G401 (cell line): ENCODE measurements around the gene RIGI. TPM values are rescaled to one million over a fixed set of nuclear protein-coding genes. Genes with fewer than 3 reads are reported as not detected.
"Not testable (repeated sequence)": the region's sequence is repeated elsewhere in the genome, so short reads cannot be mapped to it uniquely, and the experiment has no call there.

Experiments used
- DNase-seq: peaks from one replicate; pipeline ENCODE4 v3.0.0-alpha.2; 2015; ENCODE audit warnings: low spot score
- in situ Hi-C: cut with HindIII; loops from 2 replicates; pipeline ENCODE4 v1.10.0; 2016; ENCODE audit warnings: low sequenced_read_pairs, mixed read lengths
- total RNA-seq: library from RNA; depleted of rRNA; stranded (reverse); fragments of >200 nt; shearing (Covaris generic); gene quantifications from 2 replicates; pipeline ENCODE4 v1.2.3, GENCODE V29; 2014; rRNA removed

The RIGI gene
- 4.0 and 6.3 TPM in 2 replicates for total RNA-seq

- in situ Hi-C loops, result no loop called here
- peak; percentile 83 for DNase-seq
Observed at GRCh38 chr9:32526041-32526706, at the start of gene RIGI. TSS of gene RIGI (minus strand) at chr9:32526196. CDS start at chr9:32526166, 30 bp downstream.

GRCh38 chr9:32574858-32575257 is 48.9 kb upstream of the RIGI start:
- in situ Hi-C loops, result no loop called here
- no peak for DNase-seq

GRCh38 chr9:32573821-32574220 is 47.8 kb upstream of the RIGI start:
- in situ Hi-C loops, result no loop called here

DNA sequence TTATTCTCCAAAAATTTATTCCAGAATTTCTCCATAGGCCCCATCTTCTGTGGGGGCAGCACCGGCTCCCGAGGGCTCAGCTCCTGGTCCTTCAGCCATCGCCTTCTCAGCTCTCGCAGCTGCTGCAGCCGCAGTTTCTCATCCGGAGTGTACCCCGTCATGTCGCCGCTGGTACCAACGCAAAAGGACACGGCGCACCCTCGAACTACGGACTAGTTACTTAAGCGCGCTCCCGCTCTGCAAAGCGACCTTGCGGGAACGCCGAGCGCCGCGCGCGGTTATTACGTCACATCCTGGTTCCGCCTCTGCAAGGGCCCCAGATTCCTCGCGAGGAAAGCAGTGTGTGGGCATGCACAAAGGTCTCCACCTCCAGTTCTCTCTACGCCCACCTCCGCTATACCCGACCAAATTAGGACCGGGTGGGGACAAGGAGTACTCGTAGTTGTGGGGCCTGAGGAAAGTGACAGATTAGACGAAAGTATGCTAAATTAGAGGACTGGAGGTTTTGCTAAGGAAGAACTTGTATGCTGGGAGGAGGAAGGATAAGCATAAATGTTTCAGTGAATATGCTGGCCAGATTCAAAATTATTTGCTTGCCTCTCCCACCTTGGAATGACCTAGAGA is 47.0 kb upstream of the RIGI start, which contains the start of gene NDUFB6:
TSS of gene NDUFB6 (minus strand) at position 260 of the 624 bp plus-strand sequence. CDS start at position 161, 99 bp downstream.
- peak; percentile 94 for DNase-seq
- in situ Hi-C loops, result no loop called here

More at GRCh38 chr9:32573821-32574220, 47.8 kb upstream of the RIGI start:
- DNase-seq, result no peak

GRCh38 chr9:32571969-32572899 is 46.2 kb upstream of the RIGI start:
- in situ Hi-C loops, result no loop called here
- peak; percentile 78 for DNase-seq

DNA sequence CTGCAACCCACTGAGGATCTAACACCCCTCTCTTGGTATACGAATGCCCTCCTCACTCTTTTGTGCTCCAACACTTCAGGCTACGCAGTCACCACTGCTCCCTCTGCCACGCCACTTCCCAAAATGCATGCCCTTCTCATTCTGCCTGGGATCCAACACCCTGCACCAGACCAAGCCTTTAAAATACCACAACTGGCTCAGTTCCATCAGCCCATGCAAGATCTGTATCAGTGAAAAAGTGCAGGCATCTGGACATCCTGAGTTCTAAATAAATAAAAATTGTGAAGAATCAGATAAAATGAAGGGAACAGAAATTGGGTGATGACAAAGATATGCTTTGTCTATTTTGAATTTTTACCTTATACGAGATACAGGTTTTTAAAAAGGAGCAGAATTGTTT is 44.3 kb upstream of the RIGI start:
- in situ Hi-C loops, result no loop called here
- DNase-seq, result no peak

GRCh38 chr9:32566770-32567169 is 40.8 kb upstream of the RIGI start:
- in situ Hi-C loops, result loop anchor here (10.0 kb wide), 1 partner anchor 122 kb away; no protein-coding TSS in a partner anchor
- no peak for DNase-seq

- no peak for DNase-seq
- in situ Hi-C loops, result loop anchor here (10.0 kb wide), 1 partner anchor 121 kb away; no protein-coding TSS in a partner anchor
Observed at GRCh38 chr9:32565967-32566366, 40.0 kb upstream of the RIGI start.

DNA sequence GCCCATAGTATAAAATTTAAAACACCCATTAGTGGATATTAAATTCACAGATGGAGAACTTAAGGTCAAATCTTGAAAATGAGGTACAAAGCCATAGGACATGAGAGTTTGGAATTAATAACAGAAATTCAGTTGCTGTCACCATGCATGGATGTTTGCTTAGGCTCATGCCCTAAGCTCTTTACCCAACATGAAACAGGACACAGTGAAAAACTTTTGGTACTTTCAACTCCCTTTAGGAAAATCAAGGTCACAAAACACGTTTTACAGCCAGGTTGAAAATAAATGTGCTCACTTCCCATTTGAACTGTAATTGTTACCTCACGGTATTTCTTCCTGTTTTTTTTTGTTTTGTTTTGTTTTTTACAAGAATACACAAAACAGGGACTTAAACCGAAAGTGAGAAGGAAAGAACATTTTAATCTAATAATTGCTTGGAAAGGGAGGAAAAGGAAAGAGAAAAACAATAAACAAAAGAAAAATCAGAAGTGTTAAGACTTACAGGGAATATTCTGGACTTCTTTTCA is 32.5 kb upstream of the RIGI start:
- in situ Hi-C loops, result no loop called here
- no peak for DNase-seq

DNA sequence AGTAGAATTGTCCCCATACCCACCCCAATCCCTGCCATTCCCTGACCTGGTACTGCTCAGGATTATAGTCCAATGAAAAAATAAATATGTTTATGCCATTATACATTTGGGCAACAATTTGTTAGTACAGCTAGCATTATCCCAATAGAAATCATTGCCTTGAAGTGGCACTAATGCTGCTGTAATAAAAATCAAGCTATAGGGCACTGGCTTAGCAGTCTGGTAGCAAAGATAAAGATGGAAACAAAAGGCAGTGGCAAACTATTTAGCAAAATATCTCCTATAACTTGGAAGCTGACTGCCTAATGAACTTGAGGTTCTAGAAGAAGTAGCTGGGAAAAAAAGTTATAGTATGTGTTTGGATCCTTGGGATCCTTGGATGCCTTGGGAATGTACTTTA is 28.6 kb upstream of the RIGI start:
- in situ Hi-C loops, result no loop called here
- DNase-seq, result no peak

- DNase-seq, result no peak
- in situ Hi-C loops, result no loop called here
Observed at GRCh38 chr9:32554107-32554506, 28.1 kb upstream of the RIGI start.

DNA sequence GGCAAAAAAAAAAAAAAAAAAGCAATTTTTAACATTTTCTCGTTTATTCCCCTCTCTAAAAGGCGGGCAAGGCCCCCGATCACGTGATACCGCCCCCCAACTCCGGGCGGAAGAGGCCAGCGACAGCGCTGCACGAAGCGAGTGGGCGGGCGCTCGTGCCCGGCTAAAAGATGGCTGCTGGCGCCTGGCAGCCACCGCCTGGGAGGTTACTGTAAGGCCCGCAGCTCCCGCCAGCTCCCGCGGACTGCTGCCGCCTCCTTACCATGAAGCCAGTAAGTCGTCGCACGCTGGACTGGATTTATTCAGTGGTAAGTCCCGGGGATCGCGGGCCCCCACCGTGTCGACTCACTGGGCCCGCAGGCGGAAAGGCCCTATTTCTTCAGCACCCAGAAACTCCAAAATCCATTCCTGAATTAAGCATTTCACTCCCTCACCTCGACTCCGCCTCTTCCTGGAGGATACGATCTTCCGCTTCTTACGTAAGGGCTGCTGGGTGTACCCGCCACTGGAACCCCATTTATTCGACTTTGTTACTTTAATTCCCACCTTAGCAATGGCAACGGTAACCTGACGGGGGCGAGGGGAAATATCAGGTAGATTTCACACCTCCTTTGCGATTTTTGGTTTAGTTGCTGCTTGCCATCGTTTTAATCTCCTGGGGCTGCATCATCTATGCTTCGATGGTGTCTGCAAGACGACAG is 26.3 kb upstream of the RIGI start, which contains the start of the genes SMIM27 and TOPORS:
TSS of gene SMIM27 (plus strand) at position 156 of the 701 bp plus-strand sequence. CDS start at position 264, 108 bp downstream.
TSS of gene TOPORS (minus strand) at position 415 of the 701 bp plus-strand sequence. CDS start at position 265, 150 bp downstream.
- peak; percentile 96 for DNase-seq
- in situ Hi-C loops, result no loop called here

DNA sequence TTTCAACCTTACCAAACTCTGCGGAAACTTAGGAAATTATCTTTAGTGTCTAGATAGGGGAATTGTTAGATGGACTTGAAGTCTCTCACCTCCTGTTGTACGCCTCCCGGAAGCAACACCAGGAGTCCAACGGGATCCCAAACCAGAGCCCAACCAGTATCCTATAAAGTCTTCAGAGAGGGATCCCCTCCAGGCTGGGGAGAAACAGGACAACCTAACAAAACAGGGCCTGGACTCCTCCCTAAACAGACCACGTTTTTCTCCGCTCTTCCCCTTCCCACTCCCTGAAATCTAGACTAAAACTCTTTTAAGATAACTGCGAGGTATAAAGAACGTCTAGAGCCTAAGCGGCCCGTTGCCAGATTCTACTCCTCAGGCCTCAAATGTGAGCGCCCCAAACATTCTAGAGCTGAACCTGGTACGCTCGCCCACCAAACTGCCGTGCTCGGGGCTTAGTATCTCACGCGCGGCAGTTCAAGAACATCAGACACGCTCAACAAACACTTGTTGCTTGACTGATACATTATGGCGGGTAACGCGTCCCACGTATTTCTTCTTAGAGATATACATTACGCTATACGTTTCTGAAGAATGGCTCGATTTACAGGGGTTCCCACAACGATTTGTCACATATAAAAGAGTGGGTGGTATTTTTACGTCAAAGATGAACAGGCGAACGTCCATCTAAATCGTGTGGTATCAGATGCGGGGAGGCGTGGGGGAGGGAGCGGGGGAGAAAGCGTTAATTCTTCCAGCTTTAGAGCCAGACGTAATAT is 25.5 kb upstream of the RIGI start:
- no peak for DNase-seq
- in situ Hi-C loops, result no loop called here

GRCh38 chr9:32550562-32551275 is 24.7 kb upstream of the RIGI start:
- in situ Hi-C loops, result no loop called here
- peak; percentile 95 for DNase-seq

DNA sequence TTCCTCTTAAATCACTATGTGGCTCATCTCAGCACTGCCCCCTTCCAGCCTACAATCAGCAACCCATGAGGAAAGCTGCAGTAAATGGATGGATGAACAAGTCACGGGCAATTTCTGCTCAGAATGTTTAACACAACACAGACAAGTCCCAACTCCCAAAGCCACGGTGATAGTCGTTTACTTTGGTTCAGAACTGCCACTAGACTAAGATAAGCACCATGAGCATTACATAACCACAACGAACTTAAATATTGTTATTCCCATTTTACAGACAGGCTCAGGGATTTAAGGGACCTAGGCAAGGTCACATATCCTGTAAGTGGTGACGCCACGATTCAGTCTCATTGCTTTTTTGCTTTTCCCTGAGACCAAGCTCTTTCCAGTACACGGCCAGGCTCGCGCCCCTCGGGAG is 24.2 kb upstream of the RIGI start:
- in situ Hi-C loops, result no loop called here
- DNase-seq, result peak; percentile 50

- DNase-seq, in situ Hi-C loops: not testable (repeated sequence)
Observed at GRCh38 chr9:32548213-32548612, 22.2 kb upstream of the RIGI start.

DNA sequence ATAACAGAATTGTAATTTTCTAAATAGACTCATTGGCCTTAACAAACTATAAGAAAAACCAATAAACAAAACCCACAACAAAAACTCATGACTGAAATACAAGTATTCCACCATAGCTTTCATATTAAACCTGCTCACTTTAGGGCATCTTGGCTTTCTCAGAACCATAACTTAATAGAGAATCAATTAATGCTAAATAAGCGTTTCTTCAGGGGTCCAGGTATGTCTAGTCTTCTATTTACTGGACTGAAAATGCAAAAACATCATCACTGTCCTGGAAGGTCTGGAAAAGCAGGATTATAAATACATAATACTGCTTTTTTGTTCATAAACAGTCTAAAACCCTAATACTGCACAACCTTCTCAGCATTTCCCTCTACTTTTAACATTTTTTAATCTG is 19.9 kb upstream of the RIGI start:
- in situ Hi-C loops, result no loop called here
- no peak for DNase-seq
